ENCODE data around the gene CRISP1.

Gene CRISP1

DNA sequence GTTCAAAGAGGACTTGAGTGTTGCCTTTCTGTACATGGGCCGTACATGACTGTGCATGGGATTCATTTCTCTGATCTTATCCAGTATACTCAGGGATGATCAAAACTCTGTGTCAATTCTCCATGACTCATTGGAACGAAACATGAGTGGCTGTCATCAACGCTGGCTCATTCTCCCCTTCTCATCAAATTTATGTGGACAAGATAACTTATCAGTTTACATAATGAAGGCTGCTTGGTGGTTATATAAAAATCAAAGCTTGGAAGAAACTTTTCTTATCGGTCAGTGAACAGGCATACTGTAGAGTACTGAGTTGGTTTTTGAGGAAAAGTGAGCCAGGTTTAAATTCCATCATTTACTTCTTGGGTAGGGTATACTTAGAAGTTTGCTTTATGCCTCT, 24.9 kb downstream of the CRISP1 start:
- TF ChIP-seq, protein P1, sequence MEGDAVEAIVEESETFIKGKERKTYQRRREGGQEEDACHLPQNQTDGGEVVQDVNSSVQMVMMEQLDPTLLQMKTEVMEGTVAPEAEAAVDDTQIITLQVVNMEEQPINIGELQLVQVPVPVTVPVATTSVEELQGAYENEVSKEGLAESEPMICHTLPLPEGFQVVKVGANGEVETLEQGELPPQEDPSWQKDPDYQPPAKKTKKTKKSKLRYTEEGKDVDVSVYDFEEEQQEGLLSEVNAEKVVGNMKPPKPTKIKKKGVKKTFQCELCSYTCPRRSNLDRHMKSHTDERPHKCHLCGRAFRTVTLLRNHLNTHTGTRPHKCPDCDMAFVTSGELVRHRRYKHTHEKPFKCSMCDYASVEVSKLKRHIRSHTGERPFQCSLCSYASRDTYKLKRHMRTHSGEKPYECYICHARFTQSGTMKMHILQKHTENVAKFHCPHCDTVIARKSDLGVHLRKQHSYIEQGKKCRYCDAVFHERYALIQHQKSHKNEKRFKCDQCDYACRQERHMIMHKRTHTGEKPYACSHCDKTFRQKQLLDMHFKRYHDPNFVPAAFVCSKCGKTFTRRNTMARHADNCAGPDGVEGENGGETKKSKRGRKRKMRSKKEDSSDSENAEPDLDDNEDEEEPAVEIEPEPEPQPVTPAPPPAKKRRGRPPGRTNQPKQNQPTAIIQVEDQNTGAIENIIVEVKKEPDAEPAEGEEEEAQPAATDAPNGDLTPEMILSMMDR (IDR thresholded peaks at IDR 0.05; ENCODE audit: extremely low read depth, missing control alignments), result no peak
- no peak for DNase-seq (ENCODE audit: low spot score)

DNA sequence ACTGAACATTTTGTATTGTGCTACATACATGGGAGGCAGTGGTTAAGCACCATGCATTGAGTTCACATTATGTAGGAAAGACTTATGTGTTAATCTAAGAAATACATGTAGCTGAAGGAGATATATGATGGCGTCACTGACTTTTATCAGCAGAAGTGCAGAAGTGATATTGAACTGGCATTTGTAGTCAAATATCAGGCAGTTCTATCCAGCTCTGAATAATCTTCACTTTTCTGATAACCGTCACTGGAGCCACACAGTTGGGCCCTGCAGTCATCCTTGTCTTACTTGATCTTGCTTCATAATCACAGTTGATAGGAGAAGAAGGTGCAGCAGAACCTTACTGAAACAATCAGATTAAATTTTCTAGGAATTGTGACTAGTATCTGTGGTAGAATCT, 26.4 kb downstream of the CRISP1 start:
- no peak for DNase-seq (ENCODE audit: low spot score)
- TF ChIP-seq, protein P1 (IDR thresholded peaks at IDR 0.05; ENCODE audit: extremely low read depth, missing control alignments), result no peak

DNA sequence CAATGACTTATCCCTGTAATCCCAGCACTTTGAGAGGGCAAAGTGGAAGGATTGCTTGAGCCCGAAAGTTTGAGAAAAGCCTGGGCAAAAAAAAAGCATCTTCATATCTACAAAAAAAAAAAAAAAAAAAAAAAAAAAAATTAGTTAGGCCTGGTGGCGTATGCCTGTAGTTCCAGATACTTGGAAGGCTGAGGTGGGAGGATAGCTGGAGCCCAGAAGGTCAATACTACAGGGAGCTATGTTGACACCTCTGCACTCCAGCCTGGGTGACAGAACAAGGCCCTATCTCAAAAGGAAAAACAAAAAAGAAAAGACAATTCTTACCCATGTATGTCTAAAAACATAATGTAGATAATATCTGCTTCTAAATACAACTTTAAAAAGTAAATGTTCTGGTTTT, 27.2 kb downstream of the CRISP1 start:
- TF ChIP-seq, protein P1 (IDR thresholded peaks at IDR 0.05; ENCODE audit: extremely low read depth, missing control alignments), result no peak
- DNase-seq (ENCODE audit: low spot score), result no peak

DNA sequence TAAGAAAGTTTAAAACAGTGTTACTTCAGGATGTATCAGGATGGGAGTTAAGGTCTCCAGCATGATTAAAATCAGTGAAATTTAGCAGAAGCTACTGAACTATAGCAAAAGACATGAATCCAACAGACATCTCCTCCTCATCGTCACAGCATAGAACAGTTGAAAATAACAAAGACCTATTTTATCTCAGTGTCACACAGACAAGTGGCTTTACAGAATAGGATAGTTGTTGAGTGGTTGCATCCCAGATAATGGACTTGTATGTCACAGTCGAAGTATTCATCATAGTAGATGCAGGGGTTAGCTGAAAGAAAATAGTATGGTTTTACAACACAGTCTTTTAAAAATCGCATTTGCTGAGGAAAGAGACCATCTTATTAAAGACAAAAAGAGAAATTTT, 31.2 kb downstream of the CRISP1 start:
- TF ChIP-seq, protein P1 (IDR thresholded peaks at IDR 0.05; ENCODE audit: extremely low read depth, missing control alignments), result no peak
- DNase-seq (ENCODE audit: low spot score), result no peak

DNA sequence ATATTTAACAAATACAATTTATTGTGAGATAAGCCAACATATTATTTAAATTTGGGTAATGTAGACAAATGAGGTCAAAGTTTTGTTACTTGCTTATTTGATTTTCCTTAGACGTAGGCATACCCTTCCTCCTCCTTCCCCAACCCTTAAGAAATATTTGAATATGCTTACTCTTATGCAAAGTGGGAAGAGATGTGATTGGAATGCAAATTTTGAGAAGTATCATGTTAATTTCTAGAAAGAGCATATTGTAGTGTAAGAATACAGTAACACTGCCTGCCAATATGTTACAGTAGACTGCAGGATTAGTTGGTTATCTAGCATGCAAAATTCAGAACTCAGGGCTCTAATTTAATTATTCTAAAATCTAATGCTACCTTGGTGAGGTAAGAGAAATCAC, 32.9 kb downstream of the CRISP1 start:
- DNase-seq (ENCODE audit: low spot score), result no peak
- TF ChIP-seq, protein P1 (IDR thresholded peaks at IDR 0.05; ENCODE audit: extremely low read depth, missing control alignments), result no peak

DNA sequence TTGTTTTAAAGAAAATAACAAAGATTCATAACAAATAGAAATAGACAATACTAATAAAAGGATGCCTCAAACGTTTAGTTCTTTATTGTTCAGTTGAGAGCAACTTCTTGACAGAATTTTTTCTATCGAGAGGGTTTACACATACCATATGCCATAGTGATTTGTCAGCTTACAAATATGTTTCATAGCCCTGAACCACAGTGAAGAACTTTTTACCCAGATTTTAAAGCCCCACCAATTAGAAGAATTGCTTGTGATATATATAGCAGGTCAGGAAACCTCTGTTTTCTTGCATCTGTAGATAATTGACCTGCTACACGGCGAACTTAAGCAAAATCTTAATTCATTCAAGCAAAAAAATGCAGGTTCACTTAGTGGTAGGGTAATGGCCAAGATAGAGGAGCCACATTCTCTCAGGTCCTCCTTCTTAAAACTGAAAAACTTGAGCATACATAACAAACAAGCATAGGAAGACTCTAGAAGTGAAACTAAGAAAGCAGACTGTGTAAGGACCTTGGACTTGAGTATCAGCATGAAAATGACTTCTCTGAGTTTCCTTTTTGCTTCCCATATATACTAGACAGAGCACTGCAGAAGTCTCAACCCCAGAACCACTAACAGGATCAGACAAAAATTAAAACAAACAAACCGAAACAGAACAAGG, 39.5 kb downstream of the CRISP1 start:
- TF ChIP-seq, protein P1 (IDR thresholded peaks at IDR 0.05; ENCODE audit: extremely low read depth, missing control alignments), result no peak
- peak; percentile 5 for DNase-seq (ENCODE audit: low spot score)

DNA sequence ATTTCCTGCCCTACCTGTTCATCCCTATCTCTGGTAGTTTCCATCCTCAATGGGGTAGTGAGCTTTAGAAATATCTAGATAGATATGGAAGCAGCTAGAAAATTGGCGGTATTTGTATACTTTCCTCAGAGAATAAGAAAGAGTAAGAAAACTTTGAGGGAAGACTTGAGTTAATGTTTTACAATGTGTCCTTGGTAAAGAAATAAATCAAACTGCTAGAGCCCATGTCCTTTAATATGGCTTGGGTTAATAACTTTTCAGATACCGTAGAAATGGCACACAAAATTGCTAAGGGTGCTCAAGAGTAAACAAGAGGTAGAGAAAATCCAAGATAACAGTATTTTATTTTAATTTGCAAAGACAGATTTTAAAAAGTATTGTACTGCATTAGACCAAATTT, 51.2 kb downstream of the CRISP1 start:
- DNase-seq (ENCODE audit: low spot score), result no peak
- TF ChIP-seq, protein P1 (IDR thresholded peaks at IDR 0.05; ENCODE audit: extremely low read depth, missing control alignments), result no peak

Measured in GM20000 (cell line).